ENCODE measurements around the gene REX1BD.

Gene REX1BD

DNA sequence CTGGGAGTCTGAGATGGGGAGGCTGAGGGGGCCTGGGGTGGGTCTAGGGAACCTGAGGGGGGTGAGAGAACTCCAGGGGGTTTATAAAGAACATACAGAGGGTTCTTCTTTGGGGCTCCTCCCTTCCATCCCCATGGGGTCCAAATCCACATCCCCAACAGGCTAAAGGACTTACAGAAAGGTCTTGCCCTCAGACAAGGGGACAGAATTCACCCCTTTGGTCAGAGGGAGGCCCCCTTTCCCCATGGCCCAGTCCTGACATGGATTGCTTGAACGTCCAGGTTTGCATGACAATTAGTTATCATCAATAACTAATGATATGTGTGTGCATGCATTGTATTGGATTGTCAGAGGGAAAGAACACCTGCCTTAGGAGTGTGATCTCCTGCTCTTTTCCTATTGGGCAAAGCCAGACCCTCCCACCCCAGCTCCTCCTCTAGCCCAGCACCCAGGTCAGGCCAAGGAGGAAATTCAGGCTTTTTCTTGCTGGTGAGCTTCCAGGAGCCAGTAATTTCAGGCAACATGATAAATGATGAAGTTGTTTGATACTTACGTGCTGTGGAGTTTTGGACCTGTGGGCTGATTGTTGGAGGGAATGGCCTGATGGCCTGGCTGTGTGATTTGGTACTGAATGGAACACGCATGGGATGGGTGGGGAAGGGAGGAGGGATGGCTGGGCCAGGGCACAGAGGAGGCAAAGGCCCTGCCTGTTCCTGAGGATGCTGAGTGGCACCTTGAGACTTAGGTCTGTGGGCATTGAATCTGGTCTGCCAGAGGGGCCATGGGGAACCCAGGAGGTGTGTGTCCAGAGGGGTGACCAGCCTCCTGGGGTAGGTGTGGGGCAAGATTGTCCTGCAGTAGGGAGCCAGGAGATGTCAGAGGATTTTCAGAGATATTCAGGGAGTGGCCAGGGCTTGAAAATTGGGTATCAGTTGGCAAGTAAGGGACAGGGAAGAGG is 49.4 kb downstream of the REX1BD start:
- no peak for DNase-seq
- intact Hi-C loops (cut with DNase I) = no loop called here

DNA sequence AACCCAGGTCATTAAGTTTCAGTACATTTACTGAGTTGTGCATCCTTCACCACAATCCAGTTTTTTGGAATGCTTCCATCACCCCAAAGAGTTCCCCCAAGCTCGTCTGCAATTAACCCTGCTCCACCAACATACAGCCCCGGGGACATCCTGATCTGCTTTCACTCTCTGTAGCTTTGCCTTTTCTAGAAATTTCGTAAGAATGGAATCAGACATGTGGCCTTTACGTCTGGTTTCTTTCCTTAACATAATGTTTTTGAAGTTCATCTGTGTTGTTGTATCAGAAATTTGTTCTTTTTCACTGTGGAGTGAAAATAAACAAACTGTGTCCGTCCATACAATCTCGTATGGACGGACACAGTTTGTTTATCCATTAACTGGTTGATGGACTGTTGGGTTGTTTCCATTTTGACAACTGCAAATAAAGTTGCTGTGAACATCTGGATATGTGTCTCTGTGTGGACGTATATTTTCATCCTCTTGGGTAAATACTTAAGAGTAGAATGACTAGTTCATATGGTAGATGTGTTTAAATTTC is 51.2 kb downstream of the REX1BD start:
- intact Hi-C loops (cut with DNase I) = no loop called here
- no peak for DNase-seq

Data from posterior cingulate gyrus (tissue), 11 donors.